GM18517 (cell line): ENCODE measurements around the gene TRIM2.

Experiments used
- ATAC-seq: cut with Tn5 transposase; IDR thresholded peaks from one replicate; pipeline ENCODE4 v1.9.1; 2021; ENCODE audit warnings: mild to moderate bottlenecking, moderate library complexity; ENCODE audit not compliant: unreplicated experiment

The TRIM2 gene

GRCh38 chr4:153221783-153222706 lies 17.8 kb downstream of the TRIM2 start:
- no peak for ATAC-seq

GRCh38 chr4:153222707-153223426 lies 18.6 kb downstream of the TRIM2 start:
- ATAC-seq: no peak

GRCh38 chr4:153223427-153223801 lies 19.2 kb downstream of the TRIM2 start:
- no peak for ATAC-seq

GRCh38 chr4:153223930-153224329 lies 19.7 kb downstream of the TRIM2 start:
- ATAC-seq: no peak

- no peak for ATAC-seq
Observed at GRCh38 chr4:153224474-153224873, 20.2 kb downstream of the TRIM2 start.

GRCh38 chr4:153227469-153228075 lies 23.3 kb downstream of the TRIM2 start:
- no peak for ATAC-seq

GRCh38 chr4:153228512-153229140 lies 24.4 kb downstream of the TRIM2 start:
- no peak for ATAC-seq

- ATAC-seq: no peak
Observed at GRCh38 chr4:153229545-153229944, 25.3 kb downstream of the TRIM2 start.

- no peak for ATAC-seq
Observed at GRCh38 chr4:153232768-153233167, 28.5 kb downstream of the TRIM2 start.

- ATAC-seq: no peak
Observed at GRCh38 chr4:153233761-153234371, 29.6 kb downstream of the TRIM2 start.

GRCh38 chr4:153234885-153235284 lies 30.6 kb downstream of the TRIM2 start:
- no peak for ATAC-seq

GRCh38 chr4:153238135-153238919 lies 34.1 kb downstream of the TRIM2 start:
- no peak for ATAC-seq

- ATAC-seq: no peak
Observed at GRCh38 chr4:153239409-153239808, 35.2 kb downstream of the TRIM2 start.

- ATAC-seq: no peak
Observed at GRCh38 chr4:153241295-153241694, 37.1 kb downstream of the TRIM2 start.

- no peak for ATAC-seq
Observed at GRCh38 chr4:153241970-153242838, 38.0 kb downstream of the TRIM2 start.

- no peak for ATAC-seq
Observed at GRCh38 chr4:153242839-153243324, 38.6 kb downstream of the TRIM2 start.

- no peak for ATAC-seq
Observed at GRCh38 chr4:153243468-153243867, 39.2 kb downstream of the TRIM2 start.

GRCh38 chr4:153244969-153245368 lies 40.7 kb downstream of the TRIM2 start:
- ATAC-seq: no peak

- ATAC-seq: no peak
Observed at GRCh38 chr4:153245775-153246174, 41.5 kb downstream of the TRIM2 start.
